ENCODE measurements around the gene FGFR3.

The FGFR3 gene

DNA sequence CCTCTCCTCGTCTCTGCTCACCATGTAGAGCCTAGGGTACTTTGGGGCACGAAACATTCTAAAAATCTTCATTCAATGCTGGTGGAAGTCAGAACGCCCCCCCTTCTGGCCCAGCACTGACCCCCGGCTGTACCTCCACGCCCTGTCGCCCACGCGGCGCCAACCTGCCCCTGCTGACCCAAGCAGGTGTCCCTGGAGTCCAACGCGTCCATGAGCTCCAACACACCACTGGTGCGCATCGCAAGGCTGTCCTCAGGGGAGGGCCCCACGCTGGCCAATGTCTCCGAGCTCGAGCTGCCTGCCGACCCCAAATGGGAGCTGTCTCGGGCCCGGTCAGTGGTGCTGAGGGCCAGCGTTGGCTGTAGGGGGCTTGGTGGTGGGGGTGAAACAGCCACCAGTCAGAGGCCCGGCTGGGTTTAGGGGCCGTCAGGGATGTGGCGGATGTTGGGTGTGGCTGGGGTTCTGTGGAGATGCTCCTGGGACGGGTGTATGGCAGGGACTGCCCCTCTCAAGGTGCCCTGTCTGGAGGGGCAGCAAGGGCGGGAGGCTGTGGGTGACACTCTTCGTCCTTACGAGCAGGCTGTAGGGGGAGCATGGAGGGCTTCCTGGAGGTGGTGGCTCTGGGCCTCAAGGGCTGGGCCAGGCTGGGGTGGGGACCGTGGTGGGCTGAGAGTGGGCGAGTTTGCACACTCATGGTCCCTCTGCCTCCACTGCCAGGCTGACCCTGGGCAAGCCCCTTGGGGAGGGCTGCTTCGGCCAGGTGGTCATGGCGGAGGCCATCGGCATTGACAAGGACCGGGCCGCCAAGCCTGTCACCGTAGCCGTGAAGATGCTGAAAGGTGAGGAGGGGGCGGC is 11.8 kb downstream of the FGFR3 start:
- no peak for DNase-seq (ENCODE audit: low spot score)
- TF ChIP-seq, protein P1, sequence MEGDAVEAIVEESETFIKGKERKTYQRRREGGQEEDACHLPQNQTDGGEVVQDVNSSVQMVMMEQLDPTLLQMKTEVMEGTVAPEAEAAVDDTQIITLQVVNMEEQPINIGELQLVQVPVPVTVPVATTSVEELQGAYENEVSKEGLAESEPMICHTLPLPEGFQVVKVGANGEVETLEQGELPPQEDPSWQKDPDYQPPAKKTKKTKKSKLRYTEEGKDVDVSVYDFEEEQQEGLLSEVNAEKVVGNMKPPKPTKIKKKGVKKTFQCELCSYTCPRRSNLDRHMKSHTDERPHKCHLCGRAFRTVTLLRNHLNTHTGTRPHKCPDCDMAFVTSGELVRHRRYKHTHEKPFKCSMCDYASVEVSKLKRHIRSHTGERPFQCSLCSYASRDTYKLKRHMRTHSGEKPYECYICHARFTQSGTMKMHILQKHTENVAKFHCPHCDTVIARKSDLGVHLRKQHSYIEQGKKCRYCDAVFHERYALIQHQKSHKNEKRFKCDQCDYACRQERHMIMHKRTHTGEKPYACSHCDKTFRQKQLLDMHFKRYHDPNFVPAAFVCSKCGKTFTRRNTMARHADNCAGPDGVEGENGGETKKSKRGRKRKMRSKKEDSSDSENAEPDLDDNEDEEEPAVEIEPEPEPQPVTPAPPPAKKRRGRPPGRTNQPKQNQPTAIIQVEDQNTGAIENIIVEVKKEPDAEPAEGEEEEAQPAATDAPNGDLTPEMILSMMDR (IDR thresholded peaks at IDR 0.05; ENCODE audit: extremely low read depth, missing control alignments), result no peak

DNA sequence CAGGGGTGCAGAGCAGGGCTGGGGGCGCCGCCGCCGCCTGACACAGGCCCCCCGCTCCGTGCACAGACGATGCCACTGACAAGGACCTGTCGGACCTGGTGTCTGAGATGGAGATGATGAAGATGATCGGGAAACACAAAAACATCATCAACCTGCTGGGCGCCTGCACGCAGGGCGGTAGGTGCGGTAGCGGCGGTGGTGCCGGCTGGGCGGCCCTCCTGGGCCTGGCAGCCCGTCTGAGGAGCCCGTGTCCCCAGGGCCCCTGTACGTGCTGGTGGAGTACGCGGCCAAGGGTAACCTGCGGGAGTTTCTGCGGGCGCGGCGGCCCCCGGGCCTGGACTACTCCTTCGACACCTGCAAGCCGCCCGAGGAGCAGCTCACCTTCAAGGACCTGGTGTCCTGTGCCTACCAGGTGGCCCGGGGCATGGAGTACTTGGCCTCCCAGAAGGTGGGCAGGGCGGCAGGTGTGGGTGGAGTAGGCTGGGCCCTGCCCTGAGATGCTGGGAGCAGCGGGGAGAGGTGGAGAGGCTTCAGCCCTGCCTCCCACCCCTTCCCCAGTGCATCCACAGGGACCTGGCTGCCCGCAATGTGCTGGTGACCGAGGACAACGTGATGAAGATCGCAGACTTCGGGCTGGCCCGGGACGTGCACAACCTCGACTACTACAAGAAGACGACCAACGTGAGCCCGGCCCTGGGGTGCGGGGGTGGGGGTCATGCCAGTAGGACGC is 12.6 kb downstream of the FGFR3 start:
- DNase-seq (ENCODE audit: low spot score), result no peak
- TF ChIP-seq, protein P1 (IDR thresholded peaks at IDR 0.05; ENCODE audit: extremely low read depth, missing control alignments), result no peak

- DNase-seq (ENCODE audit: low spot score), result no peak
- TF ChIP-seq, protein P1 (IDR thresholded peaks at IDR 0.05; ENCODE audit: extremely low read depth, missing control alignments), result no peak
These were observed 13.1 kb downstream of the FGFR3 start for GRCh38 chr4:1806223-1806564.

DNA sequence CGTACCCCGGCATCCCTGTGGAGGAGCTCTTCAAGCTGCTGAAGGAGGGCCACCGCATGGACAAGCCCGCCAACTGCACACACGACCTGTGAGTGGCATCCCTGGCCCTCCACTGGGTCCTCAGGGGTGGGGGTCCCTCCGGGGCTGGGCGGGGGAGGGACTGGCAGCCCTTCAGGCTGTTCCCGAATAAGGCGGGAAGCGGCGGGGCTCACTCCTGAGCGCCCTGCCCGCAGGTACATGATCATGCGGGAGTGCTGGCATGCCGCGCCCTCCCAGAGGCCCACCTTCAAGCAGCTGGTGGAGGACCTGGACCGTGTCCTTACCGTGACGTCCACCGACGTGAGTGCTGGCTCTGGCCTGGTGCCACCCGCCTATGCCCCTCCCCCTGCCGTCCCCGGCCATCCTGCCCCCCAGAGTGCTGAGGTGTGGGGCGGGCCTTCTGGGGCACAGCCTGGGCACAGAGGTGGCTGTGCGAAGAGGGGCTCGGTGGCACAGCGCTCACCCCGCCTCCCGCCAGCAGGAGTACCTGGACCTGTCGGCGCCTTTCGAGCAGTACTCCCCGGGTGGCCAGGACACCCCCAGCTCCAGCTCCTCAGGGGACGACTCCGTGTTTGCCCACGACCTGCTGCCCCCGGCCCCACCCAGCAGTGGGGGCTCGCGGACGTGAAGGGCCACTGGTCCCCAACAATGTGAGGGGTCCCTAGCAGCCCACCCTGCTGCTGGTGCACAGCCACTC is 13.7 kb downstream of the FGFR3 start:
- DNase-seq (ENCODE audit: low spot score), result no peak
- TF ChIP-seq, protein P1 (IDR thresholded peaks at IDR 0.05; ENCODE audit: extremely low read depth, missing control alignments), result no peak

- TF ChIP-seq, protein P1 (IDR thresholded peaks at IDR 0.05; ENCODE audit: extremely low read depth, missing control alignments), result no peak
- DNase-seq (ENCODE audit: low spot score), result no peak
These were observed 14.3 kb downstream of the FGFR3 start for GRCh38 chr4:1807332-1807777.

- TF ChIP-seq, protein P1 (IDR thresholded peaks at IDR 0.05; ENCODE audit: extremely low read depth, missing control alignments), result no peak
- DNase-seq (ENCODE audit: low spot score), result no peak
These were observed 15.3 kb downstream of the FGFR3 start for GRCh38 chr4:1808396-1808795.
